IgD-negative memory B cell (primary cell): Measurements from ENCODE around the gene CPA1. TPM values are rescaled to one million over a fixed set of nuclear protein-coding genes. Genes with fewer than 3 reads are reported as not detected.

Source experiments
- H3K27ac Mint-ChIP-seq, 3 donors: one replicate each; pipeline ENCODE4 v1.8.0; 2020 to 2022; ENCODE audit warnings: mild to moderate bottlenecking in 3 of 3, mixed read lengths in 3 of 3, moderate library complexity in 1 of 3
- H3K27me3 Mint-ChIP-seq: one replicate; pipeline ENCODE4 v1.8.0; 2021; ENCODE audit warnings: mixed read lengths
- H3K36me3 Mint-ChIP-seq: one replicate; pipeline ENCODE4 v1.8.0; 2020; ENCODE audit warnings: mild to moderate bottlenecking, mixed read lengths
- H3K4me1 Mint-ChIP-seq, 3 donors: one replicate each; pipeline ENCODE4 v1.8.0; 2020 to 2022; ENCODE audit warnings: mixed read lengths in 3 of 3, mild to moderate bottlenecking in 1 of 3
- H3K4me3 Mint-ChIP-seq, 4 donors: one replicate each; pipeline ENCODE4 v1.8.0; 2020 to 2022; ENCODE audit warnings: mild to moderate bottlenecking in 4 of 4, mixed read lengths in 4 of 4, moderate library complexity in 3 of 4
- H3K9me3 Mint-ChIP-seq, 3 donors: one replicate each; pipeline ENCODE4 v1.8.0; 2020 to 2021; ENCODE audit warnings: mixed read lengths in 3 of 3, mild to moderate bottlenecking in 1 of 3
- polyA plus RNA-seq: library from polyadenylated mRNA; unstranded; fragments of 300-500 nt; fragmentation: Illumina TruSeq; gene quantifications from one replicate; pipeline ENCODE4 v1.2.3, GENCODE V29; 2021

Gene CPA1
- polyA plus RNA-seq, 1 donor from 2014 or later: not detected

DNA sequence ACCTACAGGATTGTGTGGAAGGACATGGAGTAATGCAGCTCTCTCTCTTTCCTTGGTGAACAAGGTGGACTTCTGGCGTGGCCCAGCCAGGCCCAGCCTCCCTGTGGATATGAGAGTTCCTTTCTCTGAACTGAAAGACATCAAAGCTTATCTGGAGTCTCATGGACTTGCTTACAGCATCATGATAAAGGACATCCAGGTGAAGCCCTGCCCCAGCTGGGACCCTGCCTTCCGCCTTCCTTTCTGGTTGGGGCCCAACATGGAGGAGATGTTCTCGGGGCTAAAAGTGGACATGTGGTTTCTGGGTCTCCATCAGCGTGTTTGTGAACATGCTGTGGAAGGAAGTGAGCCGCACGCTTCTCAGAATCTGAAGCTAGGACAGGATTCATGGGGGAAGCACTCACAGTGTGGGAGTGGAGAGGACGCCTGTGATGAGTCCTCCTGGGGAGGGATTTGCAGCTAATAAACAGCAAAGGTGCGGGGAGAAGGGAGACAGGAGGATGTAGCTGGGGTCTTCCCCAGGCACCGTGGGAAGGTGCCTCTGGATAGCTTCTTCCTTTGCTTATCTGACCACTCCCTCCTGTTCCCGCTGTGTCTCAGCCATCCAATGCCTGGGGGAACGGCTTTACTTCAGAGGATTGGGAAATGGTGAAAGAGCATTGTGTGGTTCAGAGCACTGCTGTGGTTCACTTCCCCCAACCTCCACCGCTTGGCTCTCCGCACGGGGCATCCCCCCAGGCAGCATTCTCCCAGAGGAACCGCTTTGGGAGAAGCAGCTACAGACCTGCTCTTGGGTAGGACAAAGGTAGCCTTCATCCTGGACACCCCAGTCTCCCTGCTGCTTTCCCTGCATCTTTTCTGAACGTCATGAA lies 30.1 kb upstream of the CPA1 start:
- H3K4me1 Mint-ChIP-seq: peaks cover 0 to 16% (median 5%) of the 10 kb centered on the region in 3 donors
- peak overlapping the region in 1 of 4 donors; percentile 32 for H3K4me3 Mint-ChIP-seq
- no peak overlapping the region for H3K27ac Mint-ChIP-seq
- peaks cover 13% of the 10 kb centered on the region for H3K27me3 Mint-ChIP-seq
- no peaks in the 10 kb centered on the region for H3K9me3 Mint-ChIP-seq
- H3K36me3 Mint-ChIP-seq: no peaks in the 10 kb centered on the region

DNA sequence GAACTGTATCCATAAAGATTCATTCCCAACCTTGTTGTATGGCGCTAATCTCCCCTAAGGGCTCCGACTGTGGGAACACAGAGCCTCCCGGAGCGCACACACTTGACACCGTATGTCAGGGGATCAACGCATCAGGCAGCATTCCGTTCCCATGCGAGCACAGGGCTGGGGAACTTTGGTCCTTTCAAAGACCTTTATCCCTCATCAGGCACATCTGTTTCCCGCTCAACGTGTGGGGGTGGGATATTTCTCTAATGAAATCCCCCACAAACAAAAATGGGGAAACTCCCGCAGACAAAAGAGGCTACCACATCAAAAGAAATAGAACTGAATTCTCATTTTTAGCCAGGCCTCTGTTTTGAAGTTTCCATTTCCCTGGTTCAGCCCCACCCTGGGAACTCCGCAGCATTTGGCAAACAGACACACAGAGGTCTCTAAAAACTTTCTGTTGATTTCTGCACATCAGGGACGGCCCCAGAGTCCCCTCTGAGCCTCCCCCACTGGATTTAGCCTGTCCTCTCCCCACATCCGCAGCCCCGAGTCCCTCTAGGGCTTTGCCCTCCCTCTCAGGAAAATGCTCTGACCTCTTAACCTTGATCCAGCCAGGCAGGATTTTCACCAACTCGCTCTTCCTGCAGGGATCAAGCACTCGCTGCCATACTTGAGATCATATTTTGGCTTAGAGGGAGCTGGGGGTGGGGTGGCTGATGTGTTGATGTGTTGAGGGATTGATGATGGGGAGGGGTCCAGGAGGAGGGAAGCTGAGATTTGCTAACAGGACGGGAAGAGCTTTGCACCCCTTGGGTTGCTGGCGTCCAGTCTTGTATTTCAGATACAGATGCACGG lies 29.1 kb upstream of the CPA1 start:
- H3K27ac Mint-ChIP-seq: no peak overlapping the region
- H3K9me3 Mint-ChIP-seq: no peaks in the 10 kb centered on the region
- H3K27me3 Mint-ChIP-seq: peaks cover 13% of the 10 kb centered on the region
- H3K4me1 Mint-ChIP-seq: peaks cover 0 to 16% (median 5%) of the 10 kb centered on the region in 3 donors
- no peak overlapping the region for H3K4me3 Mint-ChIP-seq
- H3K36me3 Mint-ChIP-seq: no peaks in the 10 kb centered on the region

DNA sequence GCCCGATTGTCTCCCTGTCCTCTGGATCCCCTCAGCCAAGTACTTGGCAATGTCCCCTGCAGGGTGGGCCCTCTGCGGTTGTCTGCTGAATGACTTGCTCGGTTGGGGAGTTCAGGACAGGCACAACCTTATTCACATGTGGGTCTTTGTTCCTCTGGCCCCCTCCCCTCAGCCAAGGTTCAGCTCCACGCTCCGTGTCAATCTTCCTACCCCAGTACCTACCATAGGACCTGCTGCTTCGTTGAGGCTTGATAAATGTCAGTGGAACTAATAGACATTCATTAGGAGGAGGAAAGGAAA lies 28.6 kb upstream of the CPA1 start:
- Mint-ChIP-seq H3K9me3 (no peaks in the 10 kb centered on the region), H3K4me3 (no peak overlapping the region)

DNA sequence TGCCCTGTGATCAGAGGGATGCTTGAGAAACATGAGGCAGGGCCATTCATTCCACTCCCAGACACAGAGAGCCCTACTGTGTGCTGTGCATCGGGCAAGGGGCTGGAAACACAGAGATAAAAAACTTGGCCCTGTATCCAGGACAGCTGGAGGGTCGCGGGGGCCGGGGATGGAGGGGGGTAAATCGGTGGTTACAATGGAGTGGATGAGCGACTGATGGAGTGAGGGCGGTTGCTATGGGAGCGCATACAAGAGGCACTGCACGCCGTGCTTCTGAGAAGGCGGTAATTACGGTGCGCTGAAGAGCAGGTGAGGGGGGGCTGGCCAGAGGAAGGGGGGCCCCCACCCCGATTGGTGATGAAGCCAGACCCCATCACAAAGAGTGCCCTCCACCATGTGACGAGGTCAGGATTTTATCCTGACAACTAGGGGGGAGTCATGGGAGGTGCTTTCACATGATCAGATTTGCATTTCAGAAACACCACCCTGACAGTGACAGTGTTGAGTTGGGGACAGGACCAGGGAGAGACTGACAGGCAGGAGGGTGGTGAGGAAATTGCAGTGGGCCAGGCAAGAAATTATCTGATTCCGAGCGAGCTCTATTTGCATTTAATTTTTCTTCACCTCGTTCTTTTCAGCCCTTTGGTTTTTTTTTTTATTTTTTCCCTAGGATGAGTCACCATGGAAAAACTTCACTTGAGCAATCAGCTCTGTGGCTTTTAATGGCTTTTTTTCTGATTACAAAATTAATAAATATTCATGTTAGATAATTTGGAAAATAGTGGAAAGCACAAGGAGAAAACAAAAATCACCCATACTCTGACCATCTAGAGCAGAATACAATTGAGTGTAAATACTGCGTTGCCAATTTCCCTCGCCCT lies 27.9 kb upstream of the CPA1 start:
- Mint-ChIP-seq H3K36me3 (no peaks in the 10 kb centered on the region), H3K9me3 (no peaks in the 10 kb centered on the region), H3K27me3 (peaks cover 13% of the 10 kb centered on the region), H3K4me3 (peak overlapping the region in 1 of 4 donors; percentile 23), H3K27ac (no peak overlapping the region), H3K4me1 (peaks cover 0 to 16% (median 5%) of the 10 kb centered on the region in 3 donors)

More for the DNA sequence above, 28.6 kb upstream of the CPA1 start:
- H3K36me3 Mint-ChIP-seq: no peaks in the 10 kb centered on the region
- H3K27me3 Mint-ChIP-seq: peaks cover 13% of the 10 kb centered on the region
- H3K27ac Mint-ChIP-seq: no peak overlapping the region
- peaks cover 0 to 16% (median 5%) of the 10 kb centered on the region in 3 donors for H3K4me1 Mint-ChIP-seq

DNA sequence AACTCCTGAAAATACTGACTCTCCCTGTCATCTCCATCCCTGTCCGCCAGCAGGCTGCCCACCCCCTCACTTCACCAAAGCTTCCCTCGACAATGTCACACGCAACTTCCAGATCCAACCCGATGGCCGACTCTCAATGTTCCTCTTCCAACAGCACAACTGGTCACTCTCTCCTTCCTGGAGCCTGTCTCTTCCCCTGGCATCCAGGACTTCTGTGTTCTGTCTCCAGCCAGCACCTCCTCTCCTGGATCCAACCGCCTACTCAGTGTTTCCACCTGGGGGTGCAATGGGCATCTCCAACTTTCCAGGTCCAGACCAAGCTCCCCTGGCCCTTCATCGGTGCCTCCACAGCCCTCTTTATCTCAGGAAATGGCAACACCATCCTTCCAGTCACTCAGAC lies 27.1 kb upstream of the CPA1 start:
- H3K36me3 Mint-ChIP-seq: no peaks in the 10 kb centered on the region
- peaks cover 11% of the 10 kb centered on the region for H3K27me3 Mint-ChIP-seq
- H3K4me1 Mint-ChIP-seq: peaks cover 0 to 16% (median 5%) of the 10 kb centered on the region in 3 donors
- peaks cover 0 to under 1% (median 0%) of the 10 kb centered on the region in 3 donors for H3K9me3 Mint-ChIP-seq
- no peak overlapping the region for H3K4me3 Mint-ChIP-seq
- H3K27ac Mint-ChIP-seq: no peak overlapping the region

DNA sequence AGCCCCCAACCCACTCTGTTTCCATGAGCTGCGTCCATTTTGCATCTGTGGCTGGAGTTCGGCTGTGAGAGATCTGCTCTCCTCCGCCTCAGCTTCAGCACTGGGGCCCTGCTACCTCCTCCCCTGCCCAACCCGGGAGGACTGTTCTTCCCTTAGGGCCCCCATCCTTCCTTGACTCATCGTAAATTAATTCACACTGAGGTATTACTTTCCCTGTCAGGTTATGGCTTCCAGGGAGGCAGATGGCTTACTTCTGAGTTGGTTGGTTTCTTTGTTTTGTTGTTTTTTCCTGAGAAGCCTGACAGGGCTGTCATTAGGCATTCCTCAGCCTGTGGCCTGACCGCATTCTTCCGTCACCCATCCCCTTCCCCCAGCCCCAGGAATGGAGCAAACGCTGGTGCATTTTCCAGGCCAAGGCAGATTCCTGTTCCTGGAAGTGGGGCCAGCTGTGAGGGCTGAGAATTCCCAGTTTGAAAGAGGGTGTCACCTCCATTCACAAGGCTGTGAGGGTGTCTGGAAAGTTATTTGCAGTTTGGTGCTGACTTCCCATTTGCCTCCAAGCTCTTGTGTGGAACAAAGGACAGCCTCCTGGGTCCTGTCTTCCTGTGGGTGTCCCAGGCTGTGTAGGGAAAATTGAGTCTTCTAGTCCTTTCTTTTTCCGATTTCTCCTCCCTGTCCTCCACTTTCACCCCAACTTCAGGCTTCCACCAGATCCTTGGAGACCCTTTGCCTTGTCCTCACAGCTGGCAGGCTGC lies 24.0 kb upstream of the CPA1 start:
- Mint-ChIP-seq H3K4me1 (peaks cover 0 to 9% (median 4%) of the 10 kb centered on the region in 3 donors), H3K27me3 (peaks cover 5% of the 10 kb centered on the region), H3K36me3 (peaks cover 3% of the 10 kb centered on the region), H3K4me3 (no peak overlapping the region), H3K9me3 (peaks cover 8 to 15% (median 8%) of the 10 kb centered on the region in 3 donors), H3K27ac (no peak overlapping the region)

DNA sequence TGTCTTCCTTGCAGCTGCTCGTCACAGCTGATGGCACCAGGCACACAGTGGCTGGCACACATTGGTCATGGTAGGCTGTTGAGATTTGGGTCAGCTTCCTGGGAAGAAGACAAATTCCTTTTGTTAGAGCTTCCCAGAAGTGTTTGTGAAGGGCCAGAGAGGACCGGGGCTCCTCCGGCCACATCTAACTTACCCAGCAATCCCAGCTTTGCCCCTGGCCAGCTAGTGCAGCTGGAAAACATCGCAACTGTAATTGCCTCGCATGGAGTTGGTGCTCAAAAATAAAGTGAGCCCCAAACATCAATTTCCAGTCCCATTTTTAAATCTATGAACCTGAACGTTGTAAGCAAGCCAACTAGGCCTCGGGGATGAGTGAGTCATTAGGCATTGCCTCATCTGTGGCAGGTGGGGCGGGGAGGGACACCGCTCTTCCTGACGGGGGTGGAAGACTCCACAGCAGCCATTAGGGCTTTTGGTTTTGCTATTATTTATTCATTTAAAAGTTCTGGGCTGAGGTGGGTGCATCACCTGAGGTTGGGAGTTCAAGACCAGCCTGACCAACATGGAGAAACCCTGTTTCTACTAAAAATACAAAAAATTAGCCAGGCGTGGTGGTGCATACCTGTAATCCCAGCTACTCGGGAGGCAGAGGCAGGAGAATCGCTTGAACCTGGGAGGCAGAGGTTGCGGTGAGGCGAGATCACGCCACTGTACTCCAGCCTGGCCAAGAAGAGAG lies 23.2 kb upstream of the CPA1 start:
- no peak overlapping the region for H3K27ac Mint-ChIP-seq
- H3K9me3 Mint-ChIP-seq: peaks cover 8 to 15% (median 8%) of the 10 kb centered on the region in 3 donors
- peaks cover 0 to 4% (median 1%) of the 10 kb centered on the region in 3 donors for H3K4me1 Mint-ChIP-seq
- peaks cover 2% of the 10 kb centered on the region for H3K27me3 Mint-ChIP-seq
- H3K4me3 Mint-ChIP-seq: no peak overlapping the region
- peaks cover 3% of the 10 kb centered on the region for H3K36me3 Mint-ChIP-seq

DNA sequence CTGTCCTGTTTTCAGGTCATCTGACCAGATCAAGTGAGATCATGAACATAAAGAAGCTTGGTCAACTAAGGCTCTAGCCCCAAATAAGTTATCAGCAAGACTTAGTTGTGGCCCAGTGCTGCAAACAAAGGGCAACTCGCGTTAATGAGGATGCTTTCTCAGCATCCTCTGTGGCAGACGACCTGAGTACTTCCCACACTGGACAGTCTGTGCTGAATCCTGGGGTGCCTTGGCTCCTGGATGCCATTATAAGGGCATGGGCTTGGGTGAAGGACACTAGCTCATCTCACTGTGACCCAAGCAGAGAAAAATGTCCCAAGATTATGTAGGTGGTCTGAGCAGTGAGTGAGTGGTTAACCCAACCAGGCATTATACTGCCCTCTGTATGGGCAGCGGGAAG lies 21.8 kb upstream of the CPA1 start:
- Mint-ChIP-seq H3K27ac (no peak overlapping the region), H3K4me1 (peaks cover 0 to 2% (median under 1%) of the 10 kb centered on the region in 3 donors), H3K9me3 (peaks cover 8 to 15% (median 8%) of the 10 kb centered on the region in 3 donors), H3K27me3 (peaks cover 2% of the 10 kb centered on the region), H3K36me3 (peaks cover 3% of the 10 kb centered on the region), H3K4me3 (no peak overlapping the region)

DNA sequence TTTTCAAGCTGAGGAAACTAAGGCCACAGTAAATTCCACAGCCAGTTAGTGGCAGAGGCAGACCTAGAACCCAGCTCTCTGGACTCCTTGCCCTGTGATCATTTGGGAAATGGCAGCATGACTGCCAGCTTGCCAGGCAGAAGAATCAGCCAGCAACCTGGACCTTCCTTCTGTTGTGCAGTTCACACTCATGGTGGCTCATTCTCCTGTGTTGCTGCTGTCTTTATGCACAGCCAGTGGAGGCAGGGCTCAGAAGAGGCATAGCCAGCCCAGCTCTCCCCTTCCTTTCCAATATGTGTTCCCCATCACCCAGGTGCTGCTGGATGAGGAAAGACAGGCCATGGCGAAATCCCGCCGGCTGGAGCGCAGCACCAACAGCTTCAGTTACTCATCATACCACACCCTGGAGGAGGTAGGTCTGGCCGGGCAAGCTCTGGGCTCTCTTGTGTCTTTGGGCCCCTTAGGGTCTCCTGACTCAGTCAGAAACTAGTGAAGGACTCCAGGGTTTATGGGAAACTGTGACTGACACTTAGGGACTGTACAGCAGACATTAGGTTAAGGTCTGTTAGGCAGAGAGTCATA lies 20.9 kb upstream of the CPA1 start:
- Mint-ChIP-seq H3K4me1 (no peaks in the 10 kb centered on the region), H3K4me3 (no peak overlapping the region), H3K36me3 (peaks cover 3% of the 10 kb centered on the region), H3K27me3 (peaks cover 2% of the 10 kb centered on the region), H3K27ac (no peak overlapping the region), H3K9me3 (peaks cover 8 to 15% (median 8%) of the 10 kb centered on the region in 3 donors)

DNA sequence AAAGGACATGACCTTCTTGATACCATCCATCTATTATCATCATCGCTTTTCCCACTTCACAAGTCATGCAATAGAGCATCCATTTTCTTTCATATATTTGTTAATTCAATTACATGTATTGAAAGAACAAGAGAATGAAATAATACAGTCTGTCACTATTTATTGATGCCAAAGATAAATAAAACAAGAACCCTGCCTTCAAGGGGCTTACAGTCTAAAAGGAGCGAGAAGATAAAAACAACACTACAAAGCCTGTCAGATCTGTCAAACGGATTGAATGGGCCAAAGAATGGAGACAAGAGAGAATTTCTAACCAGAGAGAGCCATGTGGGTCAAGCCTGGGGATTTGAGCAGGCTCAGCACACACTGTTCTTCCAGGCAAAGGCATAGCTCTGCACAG lies 19.8 kb upstream of the CPA1 start:
- peaks cover 0 to 1% (median 0%) of the 10 kb centered on the region in 3 donors for H3K4me1 Mint-ChIP-seq
- no peak overlapping the region for H3K27ac Mint-ChIP-seq

DNA sequence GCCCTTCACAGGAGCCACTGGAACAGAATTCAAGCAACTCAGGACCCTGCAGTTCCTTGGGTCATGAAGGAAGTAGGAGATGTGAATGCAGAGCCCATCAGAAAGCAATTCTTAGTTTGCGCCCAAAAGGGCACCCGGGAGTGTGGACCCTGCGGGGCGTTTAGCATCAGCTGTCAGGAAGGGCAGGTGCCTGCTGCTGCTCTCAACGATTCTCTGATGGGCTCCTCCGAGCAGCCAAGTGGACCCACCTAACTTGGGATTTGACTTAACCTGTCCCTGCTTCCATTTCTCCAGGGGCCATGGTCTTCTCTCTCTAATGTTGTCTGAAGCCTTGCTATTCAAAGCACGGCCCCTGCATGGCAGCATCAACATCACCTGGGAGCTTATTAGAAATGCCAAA lies 18.6 kb upstream of the CPA1 start:
- H3K9me3 Mint-ChIP-seq: peaks cover 8 to 15% (median 8%) of the 10 kb centered on the region in 3 donors

More for the DNA sequence above, 19.8 kb upstream of the CPA1 start:
- H3K36me3 Mint-ChIP-seq: peaks cover 3% of the 10 kb centered on the region
- H3K9me3 Mint-ChIP-seq: peaks cover 8 to 15% (median 8%) of the 10 kb centered on the region in 3 donors
- no peak overlapping the region for H3K4me3 Mint-ChIP-seq
- peaks cover 2% of the 10 kb centered on the region for H3K27me3 Mint-ChIP-seq

DNA sequence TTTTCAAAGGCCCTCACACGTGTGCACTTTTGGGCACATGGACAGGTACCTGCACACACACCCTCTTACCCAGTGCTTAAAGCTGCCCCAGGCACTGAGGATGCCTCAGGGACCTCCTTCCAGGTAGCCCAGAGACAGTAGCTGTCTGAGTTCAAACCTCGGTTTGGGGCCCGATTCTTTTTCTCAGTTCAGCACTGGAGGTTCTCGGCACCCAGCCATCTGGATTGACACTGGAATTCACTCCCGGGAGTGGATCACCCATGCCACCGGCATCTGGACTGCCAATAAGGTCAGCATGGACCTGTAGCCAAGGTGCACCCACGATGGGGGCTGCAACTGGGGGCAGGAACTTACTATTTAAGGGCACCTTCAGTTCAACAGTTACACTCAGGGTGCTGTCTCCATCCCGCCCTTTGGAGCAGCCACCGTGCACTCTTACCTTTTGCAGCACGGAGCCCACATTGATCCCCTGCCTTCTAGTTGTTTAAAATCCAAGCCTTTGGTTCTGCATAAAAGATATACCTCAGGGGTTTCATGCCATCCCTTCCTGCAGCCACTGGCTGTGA lies 18.0 kb upstream of the CPA1 start:
- no peak overlapping the region for H3K27ac Mint-ChIP-seq

More for the DNA sequence above, 18.6 kb upstream of the CPA1 start:
- no peak overlapping the region for H3K27ac Mint-ChIP-seq
- peaks cover 0 to 1% (median 0%) of the 10 kb centered on the region in 3 donors for H3K4me1 Mint-ChIP-seq
- H3K36me3 Mint-ChIP-seq: peaks cover 3% of the 10 kb centered on the region
- peaks cover 2% of the 10 kb centered on the region for H3K27me3 Mint-ChIP-seq
- H3K4me3 Mint-ChIP-seq: no peak overlapping the region

More for the DNA sequence above, 18.0 kb upstream of the CPA1 start:
- Mint-ChIP-seq H3K27me3 (peaks cover 2% of the 10 kb centered on the region), H3K4me3 (no peak overlapping the region), H3K36me3 (peaks cover 3% of the 10 kb centered on the region), H3K4me1 (peaks cover 0 to 1% (median 0%) of the 10 kb centered on the region in 3 donors), H3K9me3 (peaks cover 8 to 15% (median 8%) of the 10 kb centered on the region in 3 donors)
